ENCODE data around the gene OR9Q1.

GRCh38 chr11:58121096-58121495 lies 97.4 kb downstream of the OR9Q1 start:
- no peak for TF ChIP-seq CTCF (IDR thresholded peaks at IDR 0.05)
- TF ChIP-seq EP300 (IDR thresholded peaks at IDR 0.05; ENCODE audit: low read depth), result no peak
- no peak for TF ChIP-seq POLR2A (IDR thresholded peaks at IDR 0.05)
- TF ChIP-seq POLR2AphosphoS5 (IDR thresholded peaks at IDR 0.05), result no peak

Data from transverse colon (tissue), 4 donors.